H1 (cell line): ENCODE measurements around the gene CKAP2L. TPM values are rescaled to one million over a fixed set of nuclear protein-coding genes. Genes with fewer than 3 reads are reported as not detected.

ENCODE experiments used
- FOSL1 ChIP-seq: IDR thresholded peaks from 2 replicates; pipeline ENCODE4 v1.6.1; 2011; ENCODE audit warnings: mild to moderate bottlenecking, low read depth, low read length, moderate library complexity; ENCODE audit not compliant: insufficient read depth
- GTF2F1 ChIP-seq: IDR thresholded peaks from 2 replicates; pipeline ENCODE4 v1.6.1; 2012; ENCODE audit warnings: low read depth, low read length, improper control_type of control experiment, borderline replicate concordance
- HDAC2 ChIP-seq, 2 experiments: fragments of 300-600 bp in 1 of 2; sonication (generic) in 1 of 2; IDR thresholded peaks; 2 replicates each; pipeline ENCODE4 v1.6.1; 2011 to 2012; ENCODE audit warnings: low read depth in 2 of 2, low read length in 2 of 2, mild to moderate bottlenecking in 2 of 2, moderate library complexity in 2 of 2, borderline replicate concordance in 1 of 2, inconsistent platforms in 1 of 2
- SAP30 ChIP-seq: fragments of 300-600 bp; sonication (generic); IDR thresholded peaks from 2 replicates; pipeline ENCODE4 v1.7.1; 2012; ENCODE audit warnings: low read length, moderate library complexity, mild to moderate bottlenecking, inconsistent platforms; ENCODE audit not compliant: insufficient read depth, insufficient replicate concordance
- TCF12 ChIP-seq: IDR thresholded peaks from 2 replicates; pipeline ENCODE4 v1.6.1; 2011; ENCODE audit warnings: low read depth, mild to moderate bottlenecking, low read length
- polyA plus RNA-seq, 7 experiments: library from polyadenylated mRNA; depleted of rRNA in 3 of 7; stranded (reverse) in 5 of 7; unstranded in 2 of 7; fragments of >200 nt in 5 of 7; fragments of 200-250 nt in 2 of 7; gene quantifications; 1 replicate in 5 of 7; 2 replicates in 1 of 7; 4 replicates in 1 of 7; pipeline versions ENCODE4 v1.2.1 to v1.2.3, GENCODE V29; 2011 to 2013; ENCODE audit warnings: missing spikeins in 2 of 7, mixed read lengths in 2 of 7
- total RNA-seq: library from RNA; stranded (reverse); fragmentation: NEBNext Ultra II Directional; extraction: Animal tissue kit (Norgen Biotek cat#: 25700); gene quantifications from 2 replicates; pipeline ENCODE4 v1.2.1, GENCODE V29; 2021
- TF ChIP-seq, protein P1 (sequence below): fragments of 300-600 bp; sonication (generic); IDR thresholded peaks from 2 replicates; pipeline ENCODE4 v1.7.1; 2012; ENCODE audit warnings: low read length, moderate library complexity, mild to moderate bottlenecking, inconsistent platforms; ENCODE audit not compliant: insufficient replicate concordance

Gene CKAP2L
- total and polyA plus RNA-seq, 2 of the 8 experiments (the other 6 are each of a cell fraction or from before 2014, with no cell fraction given), result 2.5 to 20.7 TPM

DNA sequence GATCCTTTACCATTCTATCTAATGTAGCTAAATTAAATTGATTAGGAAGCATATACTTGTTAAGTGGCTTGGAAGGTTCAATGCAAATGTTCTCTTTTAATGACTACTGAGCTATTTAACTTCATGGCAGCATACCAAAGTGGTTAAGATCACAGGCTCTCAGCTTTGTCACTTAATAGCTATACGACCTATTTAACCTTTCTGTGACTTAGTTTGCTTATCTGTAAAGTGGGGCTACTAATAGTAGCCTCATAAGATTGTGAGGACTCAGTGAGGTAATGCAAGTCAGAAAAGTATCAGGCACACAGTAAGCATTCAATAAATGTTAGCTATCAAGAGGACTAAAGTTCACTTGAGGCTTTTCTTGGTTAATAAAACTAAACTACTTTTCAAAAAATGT lies 4.3 kb downstream of the CKAP2L start (continued):
- TF ChIP-seq, protein P1, sequence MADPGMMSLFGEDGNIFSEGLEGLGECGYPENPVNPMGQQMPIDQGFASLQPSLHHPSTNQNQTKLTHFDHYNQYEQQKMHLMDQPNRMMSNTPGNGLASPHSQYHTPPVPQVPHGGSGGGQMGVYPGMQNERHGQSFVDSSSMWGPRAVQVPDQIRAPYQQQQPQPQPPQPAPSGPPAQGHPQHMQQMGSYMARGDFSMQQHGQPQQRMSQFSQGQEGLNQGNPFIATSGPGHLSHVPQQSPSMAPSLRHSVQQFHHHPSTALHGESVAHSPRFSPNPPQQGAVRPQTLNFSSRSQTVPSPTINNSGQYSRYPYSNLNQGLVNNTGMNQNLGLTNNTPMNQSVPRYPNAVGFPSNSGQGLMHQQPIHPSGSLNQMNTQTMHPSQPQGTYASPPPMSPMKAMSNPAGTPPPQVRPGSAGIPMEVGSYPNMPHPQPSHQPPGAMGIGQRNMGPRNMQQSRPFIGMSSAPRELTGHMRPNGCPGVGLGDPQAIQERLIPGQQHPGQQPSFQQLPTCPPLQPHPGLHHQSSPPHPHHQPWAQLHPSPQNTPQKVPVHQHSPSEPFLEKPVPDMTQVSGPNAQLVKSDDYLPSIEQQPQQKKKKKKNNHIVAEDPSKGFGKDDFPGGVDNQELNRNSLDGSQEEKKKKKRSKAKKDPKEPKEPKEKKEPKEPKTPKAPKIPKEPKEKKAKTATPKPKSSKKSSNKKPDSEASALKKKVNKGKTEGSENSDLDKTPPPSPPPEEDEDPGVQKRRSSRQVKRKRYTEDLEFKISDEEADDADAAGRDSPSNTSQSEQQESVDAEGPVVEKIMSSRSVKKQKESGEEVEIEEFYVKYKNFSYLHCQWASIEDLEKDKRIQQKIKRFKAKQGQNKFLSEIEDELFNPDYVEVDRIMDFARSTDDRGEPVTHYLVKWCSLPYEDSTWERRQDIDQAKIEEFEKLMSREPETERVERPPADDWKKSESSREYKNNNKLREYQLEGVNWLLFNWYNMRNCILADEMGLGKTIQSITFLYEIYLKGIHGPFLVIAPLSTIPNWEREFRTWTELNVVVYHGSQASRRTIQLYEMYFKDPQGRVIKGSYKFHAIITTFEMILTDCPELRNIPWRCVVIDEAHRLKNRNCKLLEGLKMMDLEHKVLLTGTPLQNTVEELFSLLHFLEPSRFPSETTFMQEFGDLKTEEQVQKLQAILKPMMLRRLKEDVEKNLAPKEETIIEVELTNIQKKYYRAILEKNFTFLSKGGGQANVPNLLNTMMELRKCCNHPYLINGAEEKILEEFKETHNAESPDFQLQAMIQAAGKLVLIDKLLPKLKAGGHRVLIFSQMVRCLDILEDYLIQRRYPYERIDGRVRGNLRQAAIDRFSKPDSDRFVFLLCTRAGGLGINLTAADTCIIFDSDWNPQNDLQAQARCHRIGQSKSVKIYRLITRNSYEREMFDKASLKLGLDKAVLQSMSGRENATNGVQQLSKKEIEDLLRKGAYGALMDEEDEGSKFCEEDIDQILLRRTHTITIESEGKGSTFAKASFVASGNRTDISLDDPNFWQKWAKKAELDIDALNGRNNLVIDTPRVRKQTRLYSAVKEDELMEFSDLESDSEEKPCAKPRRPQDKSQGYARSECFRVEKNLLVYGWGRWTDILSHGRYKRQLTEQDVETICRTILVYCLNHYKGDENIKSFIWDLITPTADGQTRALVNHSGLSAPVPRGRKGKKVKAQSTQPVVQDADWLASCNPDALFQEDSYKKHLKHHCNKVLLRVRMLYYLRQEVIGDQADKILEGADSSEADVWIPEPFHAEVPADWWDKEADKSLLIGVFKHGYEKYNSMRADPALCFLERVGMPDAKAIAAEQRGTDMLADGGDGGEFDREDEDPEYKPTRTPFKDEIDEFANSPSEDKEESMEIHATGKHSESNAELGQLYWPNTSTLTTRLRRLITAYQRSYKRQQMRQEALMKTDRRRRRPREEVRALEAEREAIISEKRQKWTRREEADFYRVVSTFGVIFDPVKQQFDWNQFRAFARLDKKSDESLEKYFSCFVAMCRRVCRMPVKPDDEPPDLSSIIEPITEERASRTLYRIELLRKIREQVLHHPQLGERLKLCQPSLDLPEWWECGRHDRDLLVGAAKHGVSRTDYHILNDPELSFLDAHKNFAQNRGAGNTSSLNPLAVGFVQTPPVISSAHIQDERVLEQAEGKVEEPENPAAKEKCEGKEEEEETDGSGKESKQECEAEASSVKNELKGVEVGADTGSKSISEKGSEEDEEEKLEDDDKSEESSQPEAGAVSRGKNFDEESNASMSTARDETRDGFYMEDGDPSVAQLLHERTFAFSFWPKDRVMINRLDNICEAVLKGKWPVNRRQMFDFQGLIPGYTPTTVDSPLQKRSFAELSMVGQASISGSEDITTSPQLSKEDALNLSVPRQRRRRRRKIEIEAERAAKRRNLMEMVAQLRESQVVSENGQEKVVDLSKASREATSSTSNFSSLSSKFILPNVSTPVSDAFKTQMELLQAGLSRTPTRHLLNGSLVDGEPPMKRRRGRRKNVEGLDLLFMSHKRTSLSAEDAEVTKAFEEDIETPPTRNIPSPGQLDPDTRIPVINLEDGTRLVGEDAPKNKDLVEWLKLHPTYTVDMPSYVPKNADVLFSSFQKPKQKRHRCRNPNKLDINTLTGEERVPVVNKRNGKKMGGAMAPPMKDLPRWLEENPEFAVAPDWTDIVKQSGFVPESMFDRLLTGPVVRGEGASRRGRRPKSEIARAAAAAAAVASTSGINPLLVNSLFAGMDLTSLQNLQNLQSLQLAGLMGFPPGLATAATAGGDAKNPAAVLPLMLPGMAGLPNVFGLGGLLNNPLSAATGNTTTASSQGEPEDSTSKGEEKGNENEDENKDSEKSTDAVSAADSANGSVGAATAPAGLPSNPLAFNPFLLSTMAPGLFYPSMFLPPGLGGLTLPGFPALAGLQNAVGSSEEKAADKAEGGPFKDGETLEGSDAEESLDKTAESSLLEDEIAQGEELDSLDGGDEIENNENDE, result no peak
- no peak for TF ChIP-seq TCF12
- TF ChIP-seq SAP30, result no peak
- TF ChIP-seq HDAC2 (IDR thresholded peaks at IDR 0.05; ENCODE audit: borderline replicate concordance in 1 of 2, low read depth in 2 of 2, low read length in 2 of 2), result no peak
- no peak for TF ChIP-seq FOSL1
- TF ChIP-seq GTF2F1, result no peak
